ENCODE data around the gene MYO3B. TPM values are rescaled to one million over a fixed set of nuclear protein-coding genes. Genes with fewer than 3 reads are reported as not detected.

Gene MYO3B
- polyA plus RNA-seq, 3 donors from 2014 or later = not detected

DNA sequence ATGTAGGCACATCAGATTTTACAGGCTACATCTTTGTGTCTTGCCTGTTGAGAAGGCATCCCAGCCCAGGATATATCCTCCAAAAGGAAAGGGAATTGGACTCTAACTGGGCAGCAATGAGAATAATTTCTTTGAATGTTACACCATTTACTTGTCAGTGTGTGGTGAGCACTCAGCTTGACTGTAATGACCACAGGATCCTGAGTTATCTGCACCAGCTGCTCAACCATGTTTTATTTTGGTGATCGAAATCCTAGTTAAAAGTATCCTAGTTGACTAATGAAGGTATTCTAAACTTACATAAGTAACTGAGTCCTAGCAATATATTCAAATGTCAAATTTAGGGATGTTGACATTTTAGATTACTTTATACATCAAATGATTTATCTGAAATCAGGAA, 123.0 kb downstream of the MYO3B start:
- H3K27me3 Mint-ChIP-seq (ENCODE audit: low read depth in 3 of 3) = peaks cover 0 to 4% (median 0%) of the 10 kb centered on the region in 3 donors
- peaks cover 0 to 5% (median 0%) of the 10 kb centered on the region in 3 donors for H3K36me3 Mint-ChIP-seq
- no peak overlapping the region for H3K27ac Mint-ChIP-seq
- H3K4me3 Mint-ChIP-seq = no peak overlapping the region
- DNase-seq = no peak
- peaks cover 0 to 4% (median under 1%) of the 10 kb centered on the region in 6 donors for H3K9me3 Mint-ChIP-seq
- peaks cover 11 to 30% of the 10 kb centered on the region in 2 donors for H3K4me1 Mint-ChIP-seq

DNA sequence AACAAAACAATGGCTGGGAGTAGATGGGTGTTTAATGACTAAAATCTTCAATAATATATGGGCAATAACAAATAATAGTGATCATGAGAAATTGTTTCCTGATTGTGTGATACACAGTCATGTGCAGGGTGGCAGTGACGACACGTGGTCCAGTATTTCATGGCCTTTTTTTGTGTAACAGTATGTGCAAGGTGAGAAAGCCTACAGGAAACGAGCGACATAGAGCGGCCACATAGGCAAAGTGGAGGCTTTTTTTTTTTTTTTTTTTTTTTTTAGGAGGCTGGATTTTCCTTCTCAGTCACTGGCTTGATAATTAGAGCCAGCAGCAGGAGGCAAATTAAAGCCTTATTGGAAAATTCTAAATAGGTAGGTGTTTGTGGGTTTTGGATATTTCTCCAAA, 123.7 kb downstream of the MYO3B start:
- H3K4me1 Mint-ChIP-seq = peaks cover 11 to 30% of the 10 kb centered on the region in 2 donors
- H3K4me3 Mint-ChIP-seq = peak overlapping the region in 2 of 5 donors; percentile 12
- no peaks in the 10 kb centered on the region for H3K9me3 Mint-ChIP-seq
- H3K27ac Mint-ChIP-seq = peak overlapping the region in 1 of 6 donors; percentile 20
- DNase-seq = peak; percentile 21 to 33 (median 30)
- H3K36me3 Mint-ChIP-seq = no peaks in the 10 kb centered on the region
- peaks cover 0 to 4% (median 2%) of the 10 kb centered on the region in 3 donors for H3K27me3 Mint-ChIP-seq (ENCODE audit: low read depth in 3 of 3)

DNA sequence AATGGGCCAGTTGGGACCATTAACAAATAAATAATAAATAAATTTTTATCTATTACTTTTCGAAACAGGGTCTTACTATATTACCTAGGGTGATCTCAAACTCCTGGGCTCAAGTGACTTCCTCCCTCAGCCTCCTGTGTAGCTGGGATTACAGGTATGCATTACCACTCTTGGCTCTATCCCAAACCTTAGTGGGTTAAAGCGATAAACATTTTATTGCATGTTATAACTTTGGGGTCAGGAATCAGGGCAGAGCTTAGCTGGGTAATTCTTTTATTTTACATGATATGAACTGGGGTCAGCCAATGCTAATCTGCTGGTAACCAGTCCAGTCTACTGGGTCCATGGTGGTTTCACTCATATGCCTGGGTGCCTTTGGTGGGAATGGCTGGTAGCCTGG, 127.8 kb downstream of the MYO3B start:
- Mint-ChIP-seq H3K27me3 (ENCODE audit: low read depth in 3 of 3) (peaks cover 0 to 9% (median 2%) of the 10 kb centered on the region in 3 donors), H3K27ac (no peak overlapping the region), H3K4me1 (peaks cover 4 to 13% of the 10 kb centered on the region in 2 donors), H3K9me3 (no peaks in the 10 kb centered on the region), H3K4me3 (no peak overlapping the region), H3K36me3 (no peaks in the 10 kb centered on the region)
- no peak for DNase-seq

DNA sequence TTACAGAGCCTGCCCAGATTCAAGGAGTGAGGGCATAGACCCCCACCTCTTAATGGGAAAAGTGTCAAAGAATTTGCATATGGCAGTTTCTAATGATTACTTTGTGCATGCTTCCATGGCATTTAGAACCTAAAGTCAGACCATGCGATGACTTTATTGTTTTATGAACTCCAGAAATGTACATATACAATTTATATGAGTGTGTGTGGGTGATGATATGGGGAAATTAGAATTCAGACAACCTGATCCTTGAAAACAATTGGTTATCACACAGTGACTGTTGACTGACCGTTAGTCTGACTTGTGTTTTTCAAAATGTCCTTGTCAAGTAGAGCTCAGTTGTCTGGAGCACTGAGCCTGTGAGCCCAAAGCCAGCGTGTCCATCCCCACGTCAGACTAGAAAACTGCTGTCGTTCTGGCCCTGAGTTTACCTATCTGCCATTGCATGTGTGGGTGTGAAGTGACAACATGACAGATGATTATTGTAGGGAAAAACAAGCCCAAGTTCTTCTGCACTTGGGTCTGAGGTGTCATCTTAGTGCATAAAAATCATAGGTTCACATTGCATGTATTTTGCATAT, 128.4 kb downstream of the MYO3B start:
- H3K4me3 Mint-ChIP-seq = no peak overlapping the region
- H3K27me3 Mint-ChIP-seq (ENCODE audit: low read depth in 3 of 3) = peaks cover 0 to 9% (median 2%) of the 10 kb centered on the region in 3 donors
- no peak for DNase-seq
- H3K9me3 Mint-ChIP-seq = no peaks in the 10 kb centered on the region
- no peaks in the 10 kb centered on the region for H3K36me3 Mint-ChIP-seq
- H3K27ac Mint-ChIP-seq = no peak overlapping the region
- H3K4me1 Mint-ChIP-seq = peaks cover 3 to 6% of the 10 kb centered on the region in 2 donors

DNA sequence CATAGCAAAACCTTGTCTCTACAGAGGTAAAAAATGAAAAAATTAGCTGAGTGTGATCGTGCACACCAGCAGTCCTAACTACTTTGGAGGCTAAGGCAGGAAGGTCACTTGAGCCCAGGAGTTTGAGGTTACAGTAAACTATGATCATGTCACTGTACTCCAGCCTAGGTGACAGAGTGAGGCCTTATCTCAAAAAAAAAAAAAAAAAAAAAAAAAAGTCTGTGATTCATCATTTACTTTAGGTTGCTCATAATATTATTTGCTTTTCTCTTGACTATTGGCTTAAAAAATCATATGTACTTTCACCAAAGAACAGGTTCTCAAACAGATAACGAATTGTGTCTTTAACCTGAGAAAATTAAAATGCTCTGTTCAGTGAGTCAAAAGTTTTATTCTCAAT, 129.1 kb downstream of the MYO3B start:
- H3K4me3 Mint-ChIP-seq = no peak overlapping the region
- no peaks in the 10 kb centered on the region for H3K4me1 Mint-ChIP-seq
- no peak overlapping the region for H3K27ac Mint-ChIP-seq
- no peak for DNase-seq
- peaks cover 0 to 5% (median 2%) of the 10 kb centered on the region in 3 donors for H3K27me3 Mint-ChIP-seq (ENCODE audit: low read depth in 3 of 3)
- H3K36me3 Mint-ChIP-seq = no peaks in the 10 kb centered on the region
- H3K9me3 Mint-ChIP-seq = no peaks in the 10 kb centered on the region

DNA sequence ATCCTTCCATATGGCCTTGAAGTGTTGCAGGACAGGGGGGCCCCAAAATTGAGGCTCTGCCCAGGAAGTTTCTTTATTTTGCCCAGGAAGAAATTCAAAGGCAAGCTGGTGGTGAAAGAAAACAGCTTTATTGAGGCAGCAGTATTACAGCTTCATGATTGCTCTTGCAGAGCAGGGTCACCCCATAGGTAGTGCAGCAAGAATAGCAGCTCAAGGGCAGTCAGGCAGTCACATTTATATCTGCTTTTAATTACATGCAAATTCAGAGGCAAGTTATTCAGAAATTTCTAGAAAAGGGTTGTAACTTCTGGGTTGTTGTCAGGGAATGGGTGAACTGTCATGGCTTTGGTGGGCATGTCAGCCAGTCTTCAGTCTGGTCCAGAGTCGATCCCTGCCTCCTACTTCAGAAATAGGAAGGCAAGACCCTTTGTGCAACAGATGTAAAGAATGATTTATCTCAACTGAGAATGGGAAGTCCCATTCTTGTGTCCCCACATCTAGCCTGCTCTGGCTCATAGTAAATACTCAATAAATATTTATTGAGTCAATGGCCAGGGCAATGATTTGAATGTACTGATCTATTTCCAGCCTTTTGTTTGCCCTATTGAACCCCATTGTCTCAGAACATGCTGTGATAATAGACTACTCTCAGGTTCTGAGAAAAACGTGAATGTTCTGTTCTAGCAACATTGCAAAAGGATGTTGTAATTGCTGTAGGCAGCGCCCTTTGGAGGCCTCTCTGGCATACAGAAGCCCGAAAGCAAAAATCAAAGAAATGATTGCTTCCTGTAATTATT, 129.8 kb downstream of the MYO3B start:
- H3K27me3 Mint-ChIP-seq (ENCODE audit: low read depth in 3 of 3) = peaks cover 0 to 5% (median 2%) of the 10 kb centered on the region in 3 donors
- H3K4me1 Mint-ChIP-seq = no peaks in the 10 kb centered on the region
- no peak overlapping the region for H3K27ac Mint-ChIP-seq
- no peaks in the 10 kb centered on the region for H3K9me3 Mint-ChIP-seq
- DNase-seq = no peak
- H3K36me3 Mint-ChIP-seq = no peaks in the 10 kb centered on the region
- H3K4me3 Mint-ChIP-seq = no peak overlapping the region

DNA sequence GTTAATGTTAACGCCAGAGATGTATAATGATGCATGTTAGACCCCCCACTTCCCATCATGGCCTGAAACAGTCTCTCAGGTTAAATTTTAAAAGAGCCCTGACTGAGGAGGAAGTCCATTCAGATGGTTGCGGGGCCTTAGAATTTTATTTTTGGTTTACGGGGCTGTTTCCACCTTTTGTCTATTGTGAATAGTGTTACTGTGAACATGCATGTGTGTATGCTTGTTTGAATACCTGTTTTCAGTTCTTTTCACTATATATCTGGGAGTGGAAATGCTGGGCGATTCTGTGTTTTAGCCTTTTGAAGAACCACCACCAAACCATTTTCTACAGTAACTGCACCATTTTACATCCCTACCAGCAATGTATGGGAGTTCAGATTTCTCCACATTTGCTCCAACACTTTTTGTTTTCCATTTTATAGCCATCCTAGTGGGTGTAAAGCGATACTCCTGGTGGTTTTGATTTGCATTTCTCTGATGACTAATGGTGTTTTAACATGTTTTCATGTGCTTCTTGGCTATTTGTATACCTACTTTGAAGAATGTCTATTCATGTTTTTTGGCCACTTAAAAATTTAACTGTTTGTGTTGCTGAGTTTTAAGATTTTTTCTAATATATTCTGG, 133.0 kb downstream of the MYO3B start:
- Mint-ChIP-seq H3K4me1 (no peaks in the 10 kb centered on the region), H3K27me3 (ENCODE audit: low read depth in 3 of 3) (peaks cover 0 to 5% (median 2%) of the 10 kb centered on the region in 3 donors), H3K9me3 (no peaks in the 10 kb centered on the region)

DNA sequence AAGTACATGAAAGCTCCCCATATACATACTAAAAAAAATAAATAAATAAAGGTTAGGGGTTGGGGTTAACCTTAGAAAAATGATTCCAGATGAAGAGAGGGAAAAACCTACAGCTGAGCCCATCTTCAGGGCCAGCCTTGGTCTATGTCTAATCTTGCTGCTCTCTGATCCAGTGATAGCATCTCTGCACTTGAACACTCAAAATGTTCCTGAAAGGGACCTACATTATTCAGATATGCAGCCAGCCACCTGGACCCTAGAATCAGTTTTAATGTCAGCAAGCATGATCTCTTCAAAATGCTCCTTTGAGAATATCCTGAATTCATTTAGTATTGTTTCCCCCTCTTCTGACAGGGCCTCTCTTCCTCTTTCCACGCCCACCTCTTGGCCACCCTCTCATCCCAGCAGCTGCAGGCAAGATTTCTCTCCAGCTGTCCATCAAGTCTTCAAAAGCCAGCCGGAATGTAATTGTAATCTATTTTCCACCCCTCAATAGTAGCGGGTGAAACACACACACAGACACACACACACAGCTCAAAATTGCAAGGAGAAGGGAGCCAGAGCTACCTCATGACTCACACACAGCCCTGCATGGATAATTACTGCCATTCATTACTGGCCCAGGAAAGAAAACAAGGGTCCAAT, 135.5 kb downstream of the MYO3B start:
- no peaks in the 10 kb centered on the region for H3K36me3 Mint-ChIP-seq
- peaks cover 0 to 8% (median 0%) of the 10 kb centered on the region in 3 donors for H3K27me3 Mint-ChIP-seq (ENCODE audit: low read depth in 3 of 3)
- no peak overlapping the region for H3K4me3 Mint-ChIP-seq
- H3K4me1 Mint-ChIP-seq = no peaks in the 10 kb centered on the region
- no peak for DNase-seq
- no peak overlapping the region for H3K27ac Mint-ChIP-seq
- no peaks in the 10 kb centered on the region for H3K9me3 Mint-ChIP-seq

More for the DNA sequence above, 133.0 kb downstream of the MYO3B start:
- Mint-ChIP-seq H3K27ac (no peak overlapping the region), H3K4me3 (no peak overlapping the region), H3K36me3 (no peaks in the 10 kb centered on the region)
- DNase-seq = no peak

DNA sequence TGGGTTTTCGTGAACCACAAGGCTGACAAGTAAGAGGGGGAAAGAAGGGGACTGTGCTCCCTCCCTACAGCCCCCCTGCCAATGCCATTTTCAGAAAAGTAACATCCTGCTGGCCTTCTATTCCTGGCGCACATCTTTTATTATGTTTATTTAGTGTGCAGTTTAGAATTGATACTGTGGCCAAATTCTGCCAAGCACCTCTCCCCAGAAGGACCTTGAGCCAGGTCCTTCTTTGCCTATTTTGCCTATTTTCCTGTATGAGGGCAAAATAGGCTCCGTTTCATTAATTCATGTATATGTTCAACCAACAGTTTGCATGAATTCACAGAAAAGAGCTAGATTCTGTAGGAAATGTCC, 136.0 kb downstream of the MYO3B start:
- Mint-ChIP-seq H3K27me3 (ENCODE audit: low read depth in 3 of 3) (peaks cover 0 to 8% (median 2%) of the 10 kb centered on the region in 3 donors), H3K4me3 (no peak overlapping the region), H3K9me3 (no peaks in the 10 kb centered on the region), H3K4me1 (no peaks in the 10 kb centered on the region), H3K27ac (no peak overlapping the region), H3K36me3 (no peaks in the 10 kb centered on the region)
- no peak for DNase-seq

DNA sequence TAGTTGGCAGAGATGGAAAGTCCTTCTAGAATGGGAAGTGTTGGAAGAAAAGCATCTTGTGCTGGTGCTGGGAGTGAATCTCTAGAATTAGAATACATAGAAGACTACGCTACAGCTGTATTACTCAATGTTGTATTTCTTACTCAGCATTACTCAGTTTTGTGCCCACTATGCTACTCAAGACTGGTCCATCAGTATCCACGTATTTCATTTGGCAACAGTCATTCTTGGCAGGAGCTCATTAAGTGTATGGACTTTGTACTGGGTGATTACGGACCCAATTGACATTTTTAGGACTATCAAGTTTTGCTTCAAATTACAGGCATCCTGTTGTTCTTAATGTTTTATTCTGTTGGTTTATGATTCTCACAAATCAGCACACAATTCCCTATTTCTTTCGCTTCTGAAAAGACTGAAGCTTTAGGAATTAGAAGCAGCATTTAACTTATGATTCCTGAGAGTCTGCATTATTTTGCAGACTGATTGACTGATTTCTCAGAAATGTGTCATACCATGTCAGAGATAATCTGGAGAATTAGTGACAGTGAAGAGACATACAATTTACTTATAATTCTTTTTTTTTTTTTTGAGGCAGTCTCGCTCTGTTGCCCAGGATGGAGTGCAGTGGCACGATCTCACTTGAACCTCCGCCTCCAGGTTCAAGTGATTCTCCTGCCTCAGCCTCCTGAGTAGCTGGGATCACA, 136.9 kb downstream of the MYO3B start:
- no peak for DNase-seq
- no peak overlapping the region for H3K4me3 Mint-ChIP-seq
- no peaks in the 10 kb centered on the region for H3K4me1 Mint-ChIP-seq
- peaks cover 0 to 6% (median 2%) of the 10 kb centered on the region in 3 donors for H3K27me3 Mint-ChIP-seq (ENCODE audit: low read depth in 3 of 3)
- H3K27ac Mint-ChIP-seq = no peak overlapping the region
- no peaks in the 10 kb centered on the region for H3K9me3 Mint-ChIP-seq
- H3K36me3 Mint-ChIP-seq = peaks cover 0 to 4% (median 0%) of the 10 kb centered on the region in 3 donors

DNA sequence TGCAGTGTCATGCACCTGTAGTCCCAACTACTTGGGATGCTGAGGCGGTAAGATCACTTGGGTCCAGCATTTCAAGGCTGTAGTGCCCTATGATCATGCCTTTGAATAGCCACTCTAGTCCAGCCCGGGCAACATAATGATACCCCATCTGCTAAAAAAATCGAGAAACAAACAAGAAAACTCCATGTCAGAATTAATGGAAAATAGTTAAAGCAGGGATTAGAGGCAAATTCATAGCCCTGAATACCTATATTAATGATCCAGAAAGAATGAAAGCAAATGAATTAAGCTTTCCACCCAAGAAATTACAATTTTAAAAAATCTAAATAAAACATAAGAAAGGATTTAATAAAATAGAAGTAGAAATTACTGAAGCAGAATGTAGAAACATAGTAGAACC, 143.0 kb downstream of the MYO3B start:
- Mint-ChIP-seq H3K27me3 (ENCODE audit: low read depth in 3 of 3) (peaks cover 0 to 4% (median 2%) of the 10 kb centered on the region in 3 donors), H3K4me1 (no peaks in the 10 kb centered on the region), H3K36me3 (peaks cover 0 to 4% (median 0%) of the 10 kb centered on the region in 3 donors), H3K4me3 (no peak overlapping the region), H3K9me3 (peaks cover 0 to 6% (median 1%) of the 10 kb centered on the region in 6 donors), H3K27ac (no peak overlapping the region)
- no peak for DNase-seq

DNA sequence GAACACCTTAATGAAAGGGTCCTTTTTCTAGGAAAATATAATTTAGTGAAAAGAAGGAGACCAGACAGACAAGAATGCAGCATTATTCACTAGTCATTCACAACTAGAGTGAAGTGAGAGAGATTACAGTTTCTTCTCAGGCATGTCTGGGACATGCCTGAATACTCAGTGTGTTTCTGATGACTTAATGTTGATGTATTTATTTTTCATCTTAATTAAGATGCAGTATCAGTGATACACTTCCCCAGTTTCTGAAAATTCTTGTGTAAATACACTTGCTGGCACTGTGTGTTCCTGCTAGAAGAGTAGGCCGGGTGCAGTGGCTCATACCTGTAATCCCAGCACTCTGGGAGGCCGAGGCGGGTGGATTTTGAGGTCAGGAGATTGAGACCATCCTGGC, 143.6 kb downstream of the MYO3B start:
- Mint-ChIP-seq H3K27ac (no peak overlapping the region), H3K4me3 (no peak overlapping the region), H3K27me3 (ENCODE audit: low read depth in 3 of 3) (peaks cover 0 to 4% (median 3%) of the 10 kb centered on the region in 3 donors), H3K4me1 (no peaks in the 10 kb centered on the region), H3K9me3 (peaks cover 0 to 6% (median 1%) of the 10 kb centered on the region in 6 donors), H3K36me3 (peaks cover 0 to 4% (median 0%) of the 10 kb centered on the region in 3 donors)
- DNase-seq = no peak

DNA sequence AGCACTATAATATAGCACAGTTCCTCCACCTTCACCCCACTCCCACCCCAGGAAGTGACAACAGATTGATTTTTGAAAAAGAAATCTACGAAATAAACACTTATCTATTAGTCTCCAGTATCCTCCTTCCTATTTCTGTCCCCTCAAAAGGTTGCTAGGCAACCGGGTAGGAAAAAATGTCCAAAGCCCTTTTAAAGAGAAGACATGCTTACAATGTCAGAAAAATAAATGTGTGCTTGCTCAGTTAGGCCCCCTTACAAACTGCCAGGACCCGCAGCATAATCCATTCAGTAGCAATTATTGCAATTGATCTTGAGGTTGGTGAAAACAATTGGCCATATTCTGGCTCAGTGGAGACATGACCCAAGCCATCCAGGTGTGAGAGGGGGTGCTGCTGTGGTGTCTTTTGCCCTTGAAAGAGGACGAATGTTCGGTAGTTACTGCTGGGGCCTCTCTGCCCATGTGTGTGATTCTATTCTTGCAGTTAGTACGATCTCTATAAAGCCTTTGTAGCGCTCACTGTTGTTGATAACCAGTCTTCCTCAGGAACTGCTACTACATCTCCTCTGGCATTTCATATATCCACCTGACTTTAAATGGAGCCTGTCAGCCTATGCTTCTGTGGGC, 144.3 kb downstream of the MYO3B start:
- Mint-ChIP-seq H3K4me1 (no peaks in the 10 kb centered on the region), H3K9me3 (peaks cover 0 to 6% (median 1%) of the 10 kb centered on the region in 6 donors), H3K36me3 (peaks cover 0 to 4% (median 0%) of the 10 kb centered on the region in 3 donors), H3K27ac (no peak overlapping the region), H3K4me3 (no peak overlapping the region), H3K27me3 (ENCODE audit: low read depth in 3 of 3) (peaks cover 0 to 4% (median 2%) of the 10 kb centered on the region in 3 donors)
- DNase-seq = no peak

All from immature natural killer cell (primary cell).